Measurements from ENCODE around the gene COL18A1.
A peak's percentile ranks its signal among the peaks of the same experiment; 100 is the strongest.

DNA sequence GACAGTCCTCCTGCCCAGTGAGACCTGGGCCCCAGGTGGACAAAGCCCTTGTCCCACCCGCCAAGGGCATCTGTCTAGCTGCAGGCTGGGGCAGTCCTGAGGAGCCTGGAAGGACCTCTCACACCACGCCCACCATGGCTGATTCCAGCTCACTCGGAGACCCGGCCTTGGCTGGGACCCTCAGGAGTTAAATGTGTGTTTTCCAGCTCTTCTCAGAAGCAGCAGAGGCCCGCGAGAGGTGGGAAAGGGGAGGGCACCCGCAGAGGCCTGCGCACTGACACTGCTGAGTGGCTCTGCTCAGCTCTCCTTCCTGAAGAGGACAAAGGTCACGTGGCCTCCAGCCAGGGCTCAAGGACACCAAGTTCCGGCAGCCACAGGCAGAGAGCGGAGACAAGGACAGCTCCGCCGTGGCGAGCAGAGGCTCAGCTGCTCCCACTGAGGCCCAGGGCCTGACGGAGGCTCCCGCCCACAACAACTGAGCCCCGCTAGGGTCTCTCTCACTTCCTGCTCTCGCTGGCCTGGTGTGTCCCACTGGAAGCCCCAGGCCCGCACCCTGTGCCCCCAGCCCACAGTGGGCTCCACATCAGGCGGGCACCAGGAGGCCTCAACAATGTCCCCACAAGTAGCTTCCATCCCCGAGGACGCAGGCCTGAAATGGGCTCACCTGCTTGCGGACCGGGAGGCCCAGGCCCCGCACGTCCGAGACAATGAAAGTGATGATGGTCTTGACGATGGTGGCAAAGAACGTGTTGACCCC lies 120.4 kb downstream of the COL18A1 start:
- TF ChIP-seq, protein P1, sequence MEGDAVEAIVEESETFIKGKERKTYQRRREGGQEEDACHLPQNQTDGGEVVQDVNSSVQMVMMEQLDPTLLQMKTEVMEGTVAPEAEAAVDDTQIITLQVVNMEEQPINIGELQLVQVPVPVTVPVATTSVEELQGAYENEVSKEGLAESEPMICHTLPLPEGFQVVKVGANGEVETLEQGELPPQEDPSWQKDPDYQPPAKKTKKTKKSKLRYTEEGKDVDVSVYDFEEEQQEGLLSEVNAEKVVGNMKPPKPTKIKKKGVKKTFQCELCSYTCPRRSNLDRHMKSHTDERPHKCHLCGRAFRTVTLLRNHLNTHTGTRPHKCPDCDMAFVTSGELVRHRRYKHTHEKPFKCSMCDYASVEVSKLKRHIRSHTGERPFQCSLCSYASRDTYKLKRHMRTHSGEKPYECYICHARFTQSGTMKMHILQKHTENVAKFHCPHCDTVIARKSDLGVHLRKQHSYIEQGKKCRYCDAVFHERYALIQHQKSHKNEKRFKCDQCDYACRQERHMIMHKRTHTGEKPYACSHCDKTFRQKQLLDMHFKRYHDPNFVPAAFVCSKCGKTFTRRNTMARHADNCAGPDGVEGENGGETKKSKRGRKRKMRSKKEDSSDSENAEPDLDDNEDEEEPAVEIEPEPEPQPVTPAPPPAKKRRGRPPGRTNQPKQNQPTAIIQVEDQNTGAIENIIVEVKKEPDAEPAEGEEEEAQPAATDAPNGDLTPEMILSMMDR (IDR thresholded peaks at IDR 0.05 in 8 of 11, conservative IDR thresholded peaks at IDR 0.05 in 3 of 11), result no peak
- peak; percentile 71 to 81 (median 80) for TF ChIP-seq POLR2AphosphoS5 (IDR thresholded peaks at IDR 0.05)

Data from spleen (tissue), 7 donors.